ENCODE data around the gene SMPD2. TPM values are rescaled to one million over a fixed set of nuclear protein-coding genes. Genes with fewer than 3 reads are reported as not detected.

SMPD2 gene
- total RNA-seq, 3 donors from 2014 or later = 13.4 to 24.8 (median 22.7) TPM

- DNase-seq = no peak
- H3K36me3 ChIP-seq (ENCODE audit: low read depth) = no peaks in the 10 kb centered on the region
- intact Hi-C loops (cut with DNase I, micrococcal nuclease) = no loop called here
- no peaks in the 10 kb centered on the region for H3K9me3 ChIP-seq
- H3K4me3 ChIP-seq = no peak overlapping the region
- TF ChIP-seq CTCF (IDR thresholded peaks at IDR 0.05) = no peak
- ATAC-seq = no peak
- H3K4me1 ChIP-seq (ENCODE audit: low read depth) = peaks cover 6% of the 10 kb centered on the region
Observed at GRCh38 chr6:109469591-109470189, 29.2 kb downstream of the SMPD2 start.

GRCh38 chr6:109471105-109471810 lies 30.7 kb downstream of the SMPD2 start:
- H3K4me1 ChIP-seq (ENCODE audit: low read depth) = peaks cover 6% of the 10 kb centered on the region
- H3K4me3 ChIP-seq = no peak overlapping the region
- H3K36me3 ChIP-seq (ENCODE audit: low read depth) = peaks cover 6% of the 10 kb centered on the region
- no peak for TF ChIP-seq CTCF (IDR thresholded peaks at IDR 0.05)
- no peak for ATAC-seq
- H3K9me3 ChIP-seq = no peaks in the 10 kb centered on the region
- DNase-seq = no peak
- intact Hi-C loops (cut with DNase I, micrococcal nuclease) = no loop called here

- no peak for ATAC-seq
- peaks cover 6% of the 10 kb centered on the region for H3K36me3 ChIP-seq (ENCODE audit: low read depth)
Observed at GRCh38 chr6:109472132-109472995, 31.8 kb downstream of the SMPD2 start.

GRCh38 chr6:109473120-109473519 lies 32.6 kb downstream of the SMPD2 start:
- DNase-seq (no peak), ATAC-seq (no peak)
- H3K36me3 ChIP-seq (ENCODE audit: low read depth) = peaks cover 6% of the 10 kb centered on the region
- H3K9me3 ChIP-seq = no peaks in the 10 kb centered on the region
- peaks cover 8% of the 10 kb centered on the region for H3K4me1 ChIP-seq (ENCODE audit: low read depth)
- no peak for TF ChIP-seq CTCF (IDR thresholded peaks at IDR 0.05)
- intact Hi-C loops (cut with DNase I, micrococcal nuclease) = no loop called here
- H3K4me3 ChIP-seq = no peak overlapping the region

More at GRCh38 chr6:109472132-109472995, 31.8 kb downstream of the SMPD2 start:
- no peak for DNase-seq
- intact Hi-C loops (cut with DNase I, micrococcal nuclease) = no loop called here
- Histone ChIP-seq H3K9me3 (no peaks in the 10 kb centered on the region), H3K4me3 (no peak overlapping the region), H3K4me1 (ENCODE audit: low read depth) (peaks cover 10% of the 10 kb centered on the region)
- TF ChIP-seq CTCF (IDR thresholded peaks at IDR 0.05) = no peak

- H3K36me3 ChIP-seq (ENCODE audit: low read depth) = peaks cover 6% of the 10 kb centered on the region
Observed at GRCh38 chr6:109474995-109475394, 34.5 kb downstream of the SMPD2 start.

More at GRCh38 chr6:109474995-109475394, 34.5 kb downstream of the SMPD2 start:
- ATAC-seq (no peak), DNase-seq (no peak)
- no peak overlapping the region for H3K4me3 ChIP-seq
- intact Hi-C loops (cut with DNase I, micrococcal nuclease) = no loop called here
- no peaks in the 10 kb centered on the region for H3K9me3 ChIP-seq
- no peak for TF ChIP-seq CTCF (IDR thresholded peaks at IDR 0.05)
- H3K4me1 ChIP-seq (ENCODE audit: low read depth) = peaks cover 25% of the 10 kb centered on the region
